PC-9 (cell line): ENCODE measurements around the gene MCM6. TPM values are rescaled to one million over a fixed set of nuclear protein-coding genes. Genes with fewer than 3 reads are reported as not detected.

ENCODE experiments used
- BruUV-seq: library from RNA; stranded (reverse); fragments of 400-500 nt; replicated peaks from 2 replicates; lab custom pipeline; 2021; lab: Mats Ljungman, UMichigan
- CTCF ChIA-PET: fragments of 300-600 bp; sonication (Branson Sonifier 250); formaldehyde crosslinking; loops from one replicate; lab custom pipeline; 2022; ENCODE audit warnings: antibody characterized with exemption; lab: Charles Lee
- POLR2A ChIA-PET: fragments of 300-600 bp; sonication (Branson Sonifier 250); formaldehyde crosslinking; loops from one replicate; lab custom pipeline; 2022; ENCODE audit warnings: antibody characterized with exemption; ENCODE audit not compliant: unreplicated experiment; lab: Charles Lee
- DNase-seq, 2 experiments: peaks; one replicate each; pipeline versions ENCODE4 v3.0.0 to v3.0.0-alpha.2; 2015 to 2022; ENCODE audit warnings: mixed read lengths in 1 of 2
- H2AFZ ChIP-seq: fragments of 200-600 bp; sonication (generic); 2 replicates; pipeline ENCODE4 v1.8.1; 2017; ENCODE audit warnings: antibody characterized with exemption
- H3F3A ChIP-seq: fragments of 200-600 bp; sonication (generic); 2 replicates; pipeline ENCODE4 v1.8.1; 2017; ENCODE audit warnings: antibody characterized with exemption, mild to moderate bottlenecking, low read depth; ENCODE audit not compliant: insufficient read depth
- H3K27ac ChIP-seq: fragments of 200-600 bp; sonication (generic); 2 replicates; pipeline ENCODE4 v1.6.1; 2016; ENCODE audit warnings: mixed run types
- H3K27me3 ChIP-seq: fragments of 200-600 bp; sonication (generic); 2 replicates; pipeline ENCODE4 v1.6.1; 2016; ENCODE audit warnings: low read depth, mixed run types; ENCODE audit not compliant: insufficient read depth
- H3K36me3 ChIP-seq: fragments of 200-600 bp; sonication (generic); 2 replicates; pipeline ENCODE4 v1.6.1; 2016; ENCODE audit warnings: low read depth, mixed run types
- H3K4me1 ChIP-seq: fragments of 200-600 bp; sonication (generic); replicated peaks from 2 replicates; pipeline ENCODE4 v1.6.1; 2016; ENCODE audit warnings: mixed run types; ENCODE audit not compliant: insufficient read depth
- H3K4me2 ChIP-seq: fragments of 200-600 bp; sonication (generic); 2 replicates; pipeline ENCODE4 v1.6.1; 2017; ENCODE audit warnings: mixed run types
- H3K4me3 ChIP-seq: fragments of 200-600 bp; sonication (generic); 2 replicates; pipeline ENCODE4 v1.6.1; 2016; ENCODE audit warnings: mixed run types
- H3K79me2 ChIP-seq: fragments of 200-600 bp; sonication (generic); 2 replicates; pipeline ENCODE4 v1.6.1; 2017; ENCODE audit warnings: low read depth, mixed run types
- H3K9me2 ChIP-seq: fragments of 200-600 bp; sonication (generic); 2 replicates; pipeline ENCODE4 v1.8.1; 2017; ENCODE audit warnings: mild to moderate bottlenecking; ENCODE audit not compliant: insufficient read depth
- H3K9me3 ChIP-seq: fragments of 200-600 bp; sonication (generic); 2 replicates; pipeline ENCODE4 v1.8.1; 2016; ENCODE audit warnings: low read depth; ENCODE audit not compliant: insufficient read depth
- H4K20me1 ChIP-seq: fragments of 200-600 bp; sonication (generic); 2 replicates; pipeline ENCODE4 v1.8.1; 2017; ENCODE audit not compliant: insufficient read depth
- CTCF ChIP-seq: fragments of 200-600 bp; sonication (generic); conservative IDR thresholded peaks from 2 replicates; pipeline ENCODE4 v1.6.1; 2017; ENCODE audit warnings: mixed run types, antibody characterized with exemption, mild to moderate bottlenecking, moderate library complexity
- EZH2 ChIP-seq: fragments of 200-600 bp; sonication (generic); IDR thresholded peaks from 2 replicates; pipeline ENCODE4 v1.8.0; 2017; ENCODE audit warnings: antibody characterized with exemption, low read depth
- intact Hi-C: fragments of 100-400 bp; cut with micrococcal nuclease; formaldehyde crosslinking; loops from one replicate; pipeline ENCODE4 v1.10.0; 2022; ENCODE audit not compliant: unreplicated experiment
- total RNA-seq: library from RNA; stranded (reverse); gene quantifications from 2 replicates; pipeline ENCODE4 v1.2.3, GENCODE V29; 2021

MCM6 gene
- total RNA-seq, 1 experiment from 2014 or later, result 33.1 TPM

- intact Hi-C loops, result loop anchor here (10.0 kb wide), 1 partner anchor 911 kb away; no protein-coding TSS in a partner anchor
- Histone ChIP-seq H3K4me3 (no peak overlapping the region), H3K4me2 (no peak overlapping the region), H3K9me3 (no peaks in the 10 kb centered on the region; the same call in 1 of the 2 replicates), H3K27me3 (no peaks in the 10 kb centered on the region), H3F3A (0 out of 2 replicates have a peak, but pooled peaks cover 6% of the 10 kb centered on the region), H2AFZ (no peak overlapping the region), H4K20me1 (no peaks in the 10 kb centered on the region), H3K27ac (no peak overlapping the region), H3K79me2 (no peaks in the 10 kb centered on the region), H3K4me1 (no peaks in the 10 kb centered on the region), H3K36me3 (peaks cover 28% of the 10 kb centered on the region), H3K9me2 (0 out of 2 replicates have a peak, but pooled peaks cover 5% of the 10 kb centered on the region)
- BruUV-seq, result no TSS peak
- POLR2A ChIA-PET, result interaction anchor here (0.7 kb wide), 1 partner anchor 209 kb away, joined by 5 read pairs; no protein-coding TSS in a partner anchor
- TF ChIP-seq CTCF (no peak), EZH2 (no peak)
- DNase-seq, result no peak
- CTCF ChIA-PET, result no interaction called here
Observed at GRCh38 chr2:135905679-135906078, 29.4 kb upstream of the MCM6 start.

GRCh38 chr2:135904341-135904989 lies 28.2 kb upstream of the MCM6 start:
- Histone ChIP-seq H3F3A (0 out of 2 replicates have a peak, but pooled peaks cover 6% of the 10 kb centered on the region), H3K4me3 (no peak overlapping the region), H2AFZ (no peak overlapping the region), H3K79me2 (no peaks in the 10 kb centered on the region), H3K4me2 (no peak overlapping the region), H3K27ac (peak overlapping the region; percentile 40), H3K4me1 (no peaks in the 10 kb centered on the region), H4K20me1 (no peaks in the 10 kb centered on the region), H3K9me2 (0 out of 2 replicates have a peak, but pooled peaks cover 5% of the 10 kb centered on the region), H3K36me3 (peaks cover 16% of the 10 kb centered on the region), H3K27me3 (no peaks in the 10 kb centered on the region), H3K9me3 (no peaks in the 10 kb centered on the region; the same call in 1 of the 2 replicates)
- BruUV-seq, result no TSS peak
- TF ChIP-seq EZH2 (no peak), CTCF (no peak)
- intact Hi-C loops, result loop anchor here (10.0 kb wide), 1 partner anchor 910 kb away; no protein-coding TSS in a partner anchor
- ChIA-PET CTCF (interaction anchor here (0.6 to 0.8 kb wide), 3 partner anchors 9 to 915 kb away, joined by 3 to 6 read pairs (median 5); no protein-coding TSS in a partner anchor), POLR2A (interaction anchor here (0.5 kb wide), 2 partner anchors 8 to 12 kb away, joined by 4 to 5 read pairs; no protein-coding TSS in a partner anchor)
- DNase-seq, result peak; percentile 3 to 50

GRCh38 chr2:135903650-135904049 lies 27.4 kb upstream of the MCM6 start:
- Histone ChIP-seq H3K9me2 (0 out of 2 replicates have a peak, but pooled peaks cover 5% of the 10 kb centered on the region), H3F3A (0 out of 2 replicates have a peak, but pooled peaks cover 6% of the 10 kb centered on the region), H3K36me3 (peaks cover 12% of the 10 kb centered on the region; the same call in 1 of the 2 replicates), H4K20me1 (no peaks in the 10 kb centered on the region), H3K27me3 (no peaks in the 10 kb centered on the region), H3K27ac (peak overlapping the region; percentile 40; the same call in 1 of the 2 replicates), H3K9me3 (no peaks in the 10 kb centered on the region; the same call in 1 of the 2 replicates), H3K79me2 (no peaks in the 10 kb centered on the region), H2AFZ (no peak overlapping the region), H3K4me3 (no peak overlapping the region), H3K4me1 (no peaks in the 10 kb centered on the region), H3K4me2 (no peak overlapping the region)
- BruUV-seq, result no TSS peak
- TF ChIP-seq CTCF, result no peak
- TF ChIP-seq EZH2, result no peak
- no peak for DNase-seq
- POLR2A ChIA-PET, result interaction anchor here (0.5 kb wide), 1 partner anchor 11 kb away, joined by 4 read pairs; no protein-coding TSS in a partner anchor
- intact Hi-C loops, result loop anchor here (10.0 kb wide), 1 partner anchor 909 kb away; no protein-coding TSS in a partner anchor
- CTCF ChIA-PET, result interaction anchor here (0.6 kb wide), 1 partner anchor 833 kb away, joined by 3 read pairs; no protein-coding TSS in a partner anchor
